Panc1 (cell line): ENCODE results near the gene FAHD2A.
"Not testable (repeated sequence)": the region's sequence is repeated elsewhere in the genome, so short reads cannot be mapped to it uniquely, and the experiment has no call there.

Experiments
- CTCF ChIP-seq: fragments of 450-650 bp; IDR thresholded peaks from 2 replicates; pipeline ENCODE4 v1.5.1; 2017; ENCODE audit warnings: mild to moderate bottlenecking
- POLR2AphosphoS5 ChIP-seq: IDR thresholded peaks from 2 replicates; pipeline ENCODE4 v1.6.1; 2012; ENCODE audit warnings: mild to moderate bottlenecking, low read depth, low read length, moderate library complexity

- not testable (repeated sequence) for TF ChIP-seq CTCF, POLR2AphosphoS5
Measured at GRCh38 chr2:95402004-95402369, 521 bp upstream of the FAHD2A start.
